ENCODE data around the gene IL11. TPM values are rescaled to one million over a fixed set of nuclear protein-coding genes. Genes with fewer than 3 reads are reported as not detected.

Gene IL11
- total RNA-seq, 1 donor from 2014 or later, result 0.32 TPM

GRCh38 chr19:55362174-55362989 lies 7.9 kb downstream of the IL11 start:
- Mint-ChIP-seq H3K27me3 (ENCODE audit: low read depth) (peaks cover 5% of the 10 kb centered on the region), H3K4me1 (ENCODE audit: low read depth) (no peaks in the 10 kb centered on the region), H3K36me3 (ENCODE audit: low read depth) (no peaks in the 10 kb centered on the region), H3K9me3 (no peaks in the 10 kb centered on the region), H3K4me3 (ENCODE audit: low read depth) (no peak overlapping the region), H3K27ac (no peak overlapping the region)
- intact Hi-C loops (cut with micrococcal nuclease), result no loop called here
- no peak for DNase-seq (ENCODE audit: low spot score)

GRCh38 chr19:55360902-55361301 lies 9.4 kb downstream of the IL11 start:
- H3K4me1 Mint-ChIP-seq (ENCODE audit: low read depth), result no peaks in the 10 kb centered on the region
- intact Hi-C loops (cut with micrococcal nuclease), result no loop called here

GRCh38 chr19:55358943-55359908 lies 11.0 kb downstream of the IL11 start:
- Mint-ChIP-seq H3K4me3 (ENCODE audit: low read depth) (no peak overlapping the region), H3K4me1 (ENCODE audit: low read depth) (no peaks in the 10 kb centered on the region), H3K9me3 (no peaks in the 10 kb centered on the region), H3K27me3 (ENCODE audit: low read depth) (peaks cover 18% of the 10 kb centered on the region), H3K27ac (no peak overlapping the region), H3K36me3 (ENCODE audit: low read depth) (no peaks in the 10 kb centered on the region)
- DNase-seq (ENCODE audit: low spot score), result no peak
- intact Hi-C loops (cut with micrococcal nuclease), result no loop called here

More at GRCh38 chr19:55360902-55361301, 9.4 kb downstream of the IL11 start:
- no peaks in the 10 kb centered on the region for H3K9me3 Mint-ChIP-seq
- H3K27me3 Mint-ChIP-seq (ENCODE audit: low read depth), result peaks cover 10% of the 10 kb centered on the region
- H3K27ac Mint-ChIP-seq, result no peak overlapping the region
- H3K36me3 Mint-ChIP-seq (ENCODE audit: low read depth), result no peaks in the 10 kb centered on the region
- no peak overlapping the region for H3K4me3 Mint-ChIP-seq (ENCODE audit: low read depth)
- DNase-seq (ENCODE audit: low spot score), result no peak

- H3K4me3 Mint-ChIP-seq (ENCODE audit: low read depth), result no peak overlapping the region
- no peak overlapping the region for H3K27ac Mint-ChIP-seq
- no peaks in the 10 kb centered on the region for H3K4me1 Mint-ChIP-seq (ENCODE audit: low read depth)
- no peak for DNase-seq (ENCODE audit: low spot score)
- no peaks in the 10 kb centered on the region for H3K9me3 Mint-ChIP-seq
- peaks cover 22% of the 10 kb centered on the region for H3K27me3 Mint-ChIP-seq (ENCODE audit: low read depth)
- no peaks in the 10 kb centered on the region for H3K36me3 Mint-ChIP-seq (ENCODE audit: low read depth)
- intact Hi-C loops (cut with micrococcal nuclease), result no loop called here
These were observed 11.8 kb downstream of the IL11 start for GRCh38 chr19:55358493-55358892.

- no peaks in the 10 kb centered on the region for H3K36me3 Mint-ChIP-seq (ENCODE audit: low read depth)
- peaks cover 46% of the 10 kb centered on the region for H3K27me3 Mint-ChIP-seq (ENCODE audit: low read depth)
- intact Hi-C loops (cut with micrococcal nuclease), result no loop called here
- H3K4me3 Mint-ChIP-seq (ENCODE audit: low read depth), result no peak overlapping the region
- DNase-seq (ENCODE audit: low spot score), result no peak
- no peaks in the 10 kb centered on the region for H3K4me1 Mint-ChIP-seq (ENCODE audit: low read depth)
- no peaks in the 10 kb centered on the region for H3K9me3 Mint-ChIP-seq
- no peak overlapping the region for H3K27ac Mint-ChIP-seq
These were observed 14.9 kb downstream of the IL11 start for GRCh38 chr19:55355213-55355821.

GRCh38 chr19:55354698-55355212 lies 15.5 kb downstream of the IL11 start, which contains the start of gene COX6B2:
Gene COX6B2 (minus strand): TSS chr19:55354719. CDS start chr19:55354521, 198 bp downstream.
- DNase-seq (ENCODE audit: low spot score), result no peak
- peak within 1 kb of the TSS; percentile 64 for H3K4me3 Mint-ChIP-seq (ENCODE audit: low read depth)
- no peaks in the 10 kb centered on the region for H3K4me1 Mint-ChIP-seq (ENCODE audit: low read depth)
- intact Hi-C loops (cut with micrococcal nuclease), result no loop called here
- no peaks in the 10 kb centered on the region for H3K9me3 Mint-ChIP-seq
- H3K27ac Mint-ChIP-seq, result no peak within 1 kb of the TSS
- no peaks in the 10 kb centered on the region for H3K36me3 Mint-ChIP-seq (ENCODE audit: low read depth)
- peaks cover 46% of the 10 kb centered on the region for H3K27me3 Mint-ChIP-seq (ENCODE audit: low read depth)

- no peaks in the 10 kb centered on the region for H3K9me3 Mint-ChIP-seq
- intact Hi-C loops (cut with micrococcal nuclease), result no loop called here
- peaks cover 46% of the 10 kb centered on the region for H3K27me3 Mint-ChIP-seq (ENCODE audit: low read depth)
- no peak overlapping the region for H3K27ac Mint-ChIP-seq
- H3K4me3 Mint-ChIP-seq (ENCODE audit: low read depth), result peak overlapping the region; percentile 64
- peak; percentile 31 for DNase-seq (ENCODE audit: low spot score)
- H3K36me3 Mint-ChIP-seq (ENCODE audit: low read depth), result no peaks in the 10 kb centered on the region
- no peaks in the 10 kb centered on the region for H3K4me1 Mint-ChIP-seq (ENCODE audit: low read depth)
These were observed 16.2 kb downstream of the IL11 start for GRCh38 chr19:55353803-55354697.

- no peak for DNase-seq (ENCODE audit: low spot score)
- intact Hi-C loops (cut with micrococcal nuclease), result no loop called here
- Mint-ChIP-seq H3K27ac (no peak overlapping the region), H3K9me3 (no peaks in the 10 kb centered on the region), H3K36me3 (ENCODE audit: low read depth) (no peaks in the 10 kb centered on the region), H3K4me1 (ENCODE audit: low read depth) (no peaks in the 10 kb centered on the region), H3K4me3 (ENCODE audit: low read depth) (peak overlapping the region; percentile 64), H3K27me3 (ENCODE audit: low read depth) (peaks cover 46% of the 10 kb centered on the region)
These were observed 16.9 kb downstream of the IL11 start for GRCh38 chr19:55353356-55353802.

GRCh38 chr19:55352549-55353145 lies 17.6 kb downstream of the IL11 start:
- Mint-ChIP-seq H3K4me1 (ENCODE audit: low read depth) (no peaks in the 10 kb centered on the region), H3K4me3 (ENCODE audit: low read depth) (peak overlapping the region; percentile 15), H3K27me3 (ENCODE audit: low read depth) (peaks cover 46% of the 10 kb centered on the region), H3K36me3 (ENCODE audit: low read depth) (peaks cover 3% of the 10 kb centered on the region), H3K27ac (no peak overlapping the region), H3K9me3 (no peaks in the 10 kb centered on the region)
- intact Hi-C loops (cut with micrococcal nuclease), result no loop called here
- no peak for DNase-seq (ENCODE audit: low spot score)

- intact Hi-C loops (cut with micrococcal nuclease), result no loop called here
- no peak for DNase-seq (ENCODE audit: low spot score)
- Mint-ChIP-seq H3K36me3 (ENCODE audit: low read depth) (peaks cover 3% of the 10 kb centered on the region), H3K9me3 (no peaks in the 10 kb centered on the region), H3K27me3 (ENCODE audit: low read depth) (peaks cover 41% of the 10 kb centered on the region), H3K4me3 (ENCODE audit: low read depth) (no peak overlapping the region), H3K27ac (no peak overlapping the region), H3K4me1 (ENCODE audit: low read depth) (no peaks in the 10 kb centered on the region)
These were observed 18.2 kb downstream of the IL11 start for GRCh38 chr19:55352040-55352439.

GRCh38 chr19:55350620-55351315 lies 19.5 kb downstream of the IL11 start:
- Mint-ChIP-seq H3K4me1 (ENCODE audit: low read depth) (no peaks in the 10 kb centered on the region), H3K4me3 (ENCODE audit: low read depth) (no peak overlapping the region), H3K36me3 (ENCODE audit: low read depth) (peaks cover 3% of the 10 kb centered on the region), H3K27me3 (ENCODE audit: low read depth) (peaks cover 35% of the 10 kb centered on the region), H3K9me3 (no peaks in the 10 kb centered on the region), H3K27ac (no peak overlapping the region)
- intact Hi-C loops (cut with micrococcal nuclease), result no loop called here
- DNase-seq (ENCODE audit: low spot score), result no peak

All from activated T-helper 2 cell treated with anti-CD3 and anti-CD28 coated beads, Interferon-gamma antibody, Interleukin-2, Interleukin-4, amounts not matched to agents 10 μg/mL and 5 μg/mL and 100 μg/mL, durations not matched to agents 14 hours and 24 hours and 36 hours (primary cell).